Measurements from ENCODE around the gene ISL2. TPM values are rescaled to one million over a fixed set of nuclear protein-coding genes. Genes with fewer than 3 reads are reported as not detected.
"Not testable (repeated sequence)": the region's sequence is repeated elsewhere in the genome, so short reads cannot be mapped to it uniquely, and the experiment has no call there.

Gene ISL2
- total and polyA plus RNA-seq, 5 donors, result 0.05 TPM; not detected in 4

DNA sequence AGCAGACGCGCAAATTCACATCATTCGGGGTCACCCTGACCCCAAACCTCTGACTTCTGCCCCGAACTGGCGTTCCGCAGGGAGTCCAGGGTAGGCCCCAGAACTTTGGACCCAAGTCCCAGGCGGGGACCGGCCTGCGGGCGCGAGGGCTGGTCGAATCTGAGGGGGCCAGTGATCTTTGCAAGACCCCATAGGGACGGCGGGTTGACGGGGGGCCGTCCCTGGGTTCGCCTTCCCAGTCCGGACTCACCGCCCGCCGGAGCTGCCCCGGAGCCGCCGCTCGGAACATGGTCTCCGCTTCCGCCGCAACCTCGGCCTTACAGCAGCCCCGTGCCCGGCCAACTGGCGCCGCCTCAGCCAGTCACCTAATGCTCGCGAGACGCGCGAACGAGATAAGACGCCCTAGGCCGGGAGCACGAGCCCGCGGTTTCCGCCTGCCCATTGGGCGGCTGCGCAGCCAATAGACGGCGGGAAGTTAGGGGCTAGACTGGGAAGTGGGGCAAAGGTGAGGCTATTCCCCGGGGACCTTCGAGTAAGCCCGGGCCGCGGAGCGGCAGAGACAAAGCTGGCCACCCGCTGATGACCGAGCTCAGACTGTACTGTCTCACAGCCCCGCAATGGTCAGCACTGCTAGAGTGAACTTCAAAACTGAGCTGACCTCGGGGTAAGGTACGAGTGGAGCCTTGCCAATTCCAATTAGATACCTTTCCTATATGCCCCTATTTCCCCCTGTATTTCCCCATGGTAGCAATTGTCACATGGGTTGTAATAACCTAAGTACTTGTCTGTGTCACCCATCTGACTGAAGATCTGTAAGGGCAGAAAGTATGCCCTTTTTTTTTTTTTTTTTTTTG lies 25.2 kb upstream of the ISL2 start, which contains the start of gene ETFA:
ETFA (minus strand) TSS at position 370 of the 854 bp plus-strand sequence; CDS start at position 289, 81 bp downstream.
- no peaks in the 10 kb centered on the region for H3K9me3 ChIP-seq (ENCODE audit: control insufficient read depth, low read length)
- peak within 1 kb of the TSS; percentile 82 for H3K4me3 ChIP-seq (ENCODE audit: low read length)
- H3K4me1 ChIP-seq (ENCODE audit: control insufficient read depth, insufficient read depth, low read length), result peaks cover 2% of the 10 kb centered on the region
- ATAC-seq (peak; percentile 99), DNase-seq (peak; percentile 98 to 99 (median 99))
- no peaks in the 10 kb centered on the region for H3K27me3 ChIP-seq (ENCODE audit: control insufficient read depth, insufficient read depth)
- H3K27ac ChIP-seq (ENCODE audit: low read length), result peak within 1 kb of the TSS; percentile 92
- intact Hi-C loops (cut with DNase I), result no loop called here
- WGBS, result under 1% methylated on average over 60 of the region's 60 CpGs

DNA sequence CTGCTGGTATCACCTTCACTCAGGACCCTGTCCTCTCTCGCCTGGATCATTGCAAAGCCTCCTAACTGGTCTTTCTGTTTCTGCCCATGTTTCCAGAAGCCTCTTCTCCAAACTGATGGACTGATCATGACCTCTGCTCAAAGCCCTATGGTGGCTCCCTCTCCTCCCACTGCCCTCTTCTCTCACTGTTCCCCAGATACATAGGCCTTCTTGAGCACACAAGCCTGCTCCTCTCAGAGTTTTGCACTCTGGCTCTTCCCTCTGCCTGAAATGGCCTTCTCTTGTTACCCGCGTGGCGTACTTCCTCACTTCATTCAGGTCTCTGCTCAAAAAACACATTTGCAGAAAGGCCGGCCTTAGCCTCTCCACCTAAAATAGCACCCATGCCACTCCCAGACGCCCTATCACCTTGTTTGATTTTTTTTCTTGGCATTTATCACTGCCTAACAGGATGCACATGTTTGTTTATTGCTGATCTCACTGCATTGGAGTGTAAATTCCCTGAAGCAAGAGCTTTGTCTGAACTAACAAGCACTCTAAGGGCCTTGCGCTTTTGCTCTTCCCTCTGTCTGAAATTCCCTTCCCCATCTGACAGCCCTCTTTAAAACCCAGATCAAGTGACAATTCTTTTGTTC lies 23.9 kb upstream of the ISL2 start:
- no peaks in the 10 kb centered on the region for H3K27me3 ChIP-seq (ENCODE audit: control insufficient read depth, insufficient read depth)
- 69% methylated on average over 7 of the region's 7 CpGs for WGBS
- H3K4me1 ChIP-seq (ENCODE audit: control insufficient read depth, insufficient read depth, low read length), result peaks cover 2% of the 10 kb centered on the region
- H3K4me3 ChIP-seq (ENCODE audit: low read length), result no peak overlapping the region
- intact Hi-C loops (cut with DNase I), result no loop called here
- no peak overlapping the region for H3K27ac ChIP-seq (ENCODE audit: low read length)
- DNase-seq (no peak), ATAC-seq (peak in 1 of 2 donors; percentile 8)
- no peaks in the 10 kb centered on the region for H3K9me3 ChIP-seq (ENCODE audit: control insufficient read depth, low read length)

DNA sequence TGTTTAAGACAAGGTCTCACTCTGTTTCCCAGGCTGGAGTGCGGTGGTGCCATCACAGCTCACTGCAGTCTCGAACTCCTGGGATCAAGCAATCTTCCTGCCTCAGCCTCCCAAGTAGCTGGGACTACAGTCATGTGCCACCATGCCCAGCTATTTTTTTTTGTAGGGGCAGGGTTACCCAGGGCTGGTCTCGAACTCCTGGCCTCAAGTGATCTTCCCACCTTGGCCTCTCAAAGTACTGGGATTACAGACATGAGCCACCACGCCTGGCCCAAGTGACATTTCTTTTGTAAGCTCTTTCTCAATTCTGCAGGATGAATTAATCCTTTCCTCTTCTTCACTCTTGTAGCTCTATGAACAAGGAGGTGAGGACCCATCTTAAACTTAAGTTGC lies 23.4 kb upstream of the ISL2 start:
- intact Hi-C loops (cut with DNase I); H3K27ac ChIP-seq (ENCODE audit: low read length); H3K27me3 ChIP-seq (ENCODE audit: control insufficient read depth, insufficient read depth); H3K9me3 ChIP-seq (ENCODE audit: control insufficient read depth, low read length); H3K4me1 ChIP-seq (ENCODE audit: control insufficient read depth, insufficient read depth, low read length); H3K4me3 ChIP-seq (ENCODE audit: low read length); ATAC-seq; DNase-seq: not testable (repeated sequence)
- WGBS, result 91% methylated on average over 4 of the region's 4 CpGs

DNA sequence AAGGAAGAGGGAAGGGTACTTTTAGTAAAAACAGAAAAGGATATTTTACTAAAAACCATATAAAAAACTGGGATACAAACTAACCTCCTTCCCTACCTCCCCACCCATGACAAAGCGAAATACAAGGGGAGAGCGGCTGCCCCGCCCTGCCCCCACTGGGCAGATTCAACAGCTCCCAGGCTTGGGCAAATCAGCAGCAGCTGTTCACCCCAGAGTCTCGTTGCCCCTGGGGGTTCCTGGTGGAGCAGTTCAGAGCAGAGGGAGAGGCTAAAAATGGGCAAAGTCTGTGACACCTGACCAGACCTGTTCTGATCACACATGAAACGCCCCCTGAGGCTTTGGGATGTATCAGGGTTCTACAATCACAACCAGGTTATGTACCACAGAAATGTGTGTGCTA lies 22.8 kb upstream of the ISL2 start:
- H3K27me3 ChIP-seq (ENCODE audit: control insufficient read depth, insufficient read depth), result no peaks in the 10 kb centered on the region
- intact Hi-C loops (cut with DNase I), result no loop called here
- 75% methylated on average over 5 of the region's 5 CpGs for WGBS
- no peak overlapping the region for H3K27ac ChIP-seq (ENCODE audit: low read length)
- H3K9me3 ChIP-seq (ENCODE audit: control insufficient read depth, low read length), result no peaks in the 10 kb centered on the region
- H3K4me3 ChIP-seq (ENCODE audit: low read length), result no peak overlapping the region
- H3K4me1 ChIP-seq (ENCODE audit: control insufficient read depth, insufficient read depth, low read length), result peaks cover 2% of the 10 kb centered on the region
- DNase-seq (no peak), ATAC-seq (no peak)

DNA sequence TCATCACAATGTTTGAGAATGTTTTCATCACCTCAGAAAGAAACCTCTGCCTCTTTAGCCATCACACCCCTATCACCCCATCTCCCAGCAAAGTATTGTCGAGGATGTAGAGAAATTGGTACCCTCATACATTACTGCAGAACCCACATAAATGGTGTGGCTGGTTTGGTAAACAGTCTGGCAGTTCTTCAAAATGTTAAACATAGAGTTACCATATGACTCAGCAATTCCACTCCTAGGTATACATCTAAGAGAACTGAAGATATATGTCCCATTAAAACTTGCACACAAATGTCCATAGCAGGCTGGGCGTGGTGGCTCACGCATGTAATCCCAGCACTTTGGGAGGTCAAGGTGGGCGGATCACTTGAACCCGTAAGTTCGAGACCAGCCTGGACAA lies 16.6 kb upstream of the ISL2 start:
- H3K27me3 ChIP-seq (ENCODE audit: control insufficient read depth, insufficient read depth), result no peaks in the 10 kb centered on the region
- H3K4me3 ChIP-seq (ENCODE audit: low read length), result no peak overlapping the region
- no peak overlapping the region for H3K27ac ChIP-seq (ENCODE audit: low read length)
- no peaks in the 10 kb centered on the region for H3K9me3 ChIP-seq (ENCODE audit: control insufficient read depth, low read length)
- intact Hi-C loops (cut with DNase I), result no loop called here
- H3K4me1 ChIP-seq (ENCODE audit: control insufficient read depth, insufficient read depth, low read length), result no peaks in the 10 kb centered on the region
- 86% methylated on average over 6 of the region's 6 CpGs for WGBS
- ATAC-seq (no peak), DNase-seq (no peak)

DNA sequence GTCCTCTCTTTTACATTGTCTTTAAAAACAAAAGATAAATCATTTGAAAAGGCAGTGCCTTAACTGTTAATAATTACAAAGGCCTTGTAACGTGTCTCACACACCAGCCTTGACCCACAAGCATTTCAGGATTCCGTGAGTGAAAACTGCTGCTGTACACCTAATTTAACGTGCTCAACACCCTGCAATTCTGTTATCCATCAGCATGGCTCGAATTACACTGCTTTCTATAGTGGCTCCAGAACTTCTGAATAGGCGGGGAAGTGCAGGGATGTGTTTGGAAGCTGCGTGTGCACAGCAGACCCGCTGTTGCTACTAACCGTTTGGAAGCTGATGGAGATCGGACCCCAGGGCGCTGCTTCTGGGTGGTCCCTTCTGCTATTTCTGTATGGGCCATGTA lies 15.4 kb upstream of the ISL2 start:
- intact Hi-C loops (cut with DNase I), result no loop called here
- DNase-seq (no peak), ATAC-seq (no peak)
- H3K9me3 ChIP-seq (ENCODE audit: control insufficient read depth, low read length), result no peaks in the 10 kb centered on the region
- H3K4me3 ChIP-seq (ENCODE audit: low read length), result no peak overlapping the region
- H3K4me1 ChIP-seq (ENCODE audit: control insufficient read depth, insufficient read depth, low read length), result no peaks in the 10 kb centered on the region
- WGBS, result 37% methylated on average over 10 of the region's 10 CpGs
- H3K27me3 ChIP-seq (ENCODE audit: control insufficient read depth, insufficient read depth), result no peaks in the 10 kb centered on the region
- H3K27ac ChIP-seq (ENCODE audit: low read length), result no peak overlapping the region

DNA sequence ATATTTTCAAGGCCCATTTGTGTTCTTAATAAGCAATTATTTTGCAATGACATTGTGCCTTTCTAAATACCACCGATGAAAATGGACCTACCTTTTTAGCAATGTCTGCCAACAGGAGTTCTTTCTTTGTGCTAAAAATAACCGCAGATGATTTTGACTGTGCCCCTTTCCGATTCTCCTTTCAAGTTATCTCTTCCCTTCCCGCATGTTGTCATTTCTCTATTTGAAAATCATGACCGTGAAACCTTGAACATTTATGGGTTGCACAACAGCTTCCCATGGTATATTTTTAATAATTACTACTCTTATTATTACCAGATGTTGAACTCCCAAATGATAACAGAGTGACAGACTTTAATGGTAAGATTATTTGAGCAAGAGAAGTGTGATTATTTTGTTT lies 15.0 kb upstream of the ISL2 start:
- DNase-seq (no peak), ATAC-seq (no peak)
- Histone ChIP-seq H3K4me3 (ENCODE audit: low read length) (no peak overlapping the region), H3K9me3 (ENCODE audit: control insufficient read depth, low read length) (no peaks in the 10 kb centered on the region), H3K27me3 (ENCODE audit: control insufficient read depth, insufficient read depth) (no peaks in the 10 kb centered on the region), H3K4me1 (ENCODE audit: control insufficient read depth, insufficient read depth, low read length) (no peaks in the 10 kb centered on the region), H3K27ac (ENCODE audit: low read length) (no peak overlapping the region)
- WGBS, result 48% methylated on average over 5 of the region's 5 CpGs
- intact Hi-C loops (cut with DNase I), result no loop called here

DNA sequence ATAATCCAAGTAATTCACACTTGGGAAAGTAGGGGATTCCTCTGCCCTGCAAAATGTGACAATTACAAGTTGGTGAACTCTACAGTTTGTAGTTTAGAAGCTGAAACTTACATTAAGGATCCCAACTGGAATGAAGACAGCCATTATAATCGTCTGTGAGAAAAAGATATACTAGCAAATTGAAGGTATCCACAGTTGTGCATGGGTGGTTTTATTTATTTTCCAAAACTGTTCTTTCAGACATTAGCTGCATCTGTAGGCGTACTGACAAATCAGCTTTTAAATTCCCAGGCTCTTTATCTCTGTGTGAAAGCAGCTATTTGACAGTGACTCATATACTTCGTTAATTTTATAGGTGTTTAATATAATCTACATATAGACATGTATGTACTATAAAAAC lies 12.5 kb upstream of the ISL2 start:
- Histone ChIP-seq H3K4me3 (ENCODE audit: low read length) (no peak overlapping the region), H3K27me3 (ENCODE audit: control insufficient read depth, insufficient read depth) (no peaks in the 10 kb centered on the region), H3K9me3 (ENCODE audit: control insufficient read depth, low read length) (no peaks in the 10 kb centered on the region), H3K27ac (ENCODE audit: low read length) (no peak overlapping the region), H3K4me1 (ENCODE audit: control insufficient read depth, insufficient read depth, low read length) (no peaks in the 10 kb centered on the region)
- no peak for DNase-seq
- intact Hi-C loops (cut with DNase I), result no loop called here
- no peak for ATAC-seq
- WGBS, result 55% methylated on average over 3 of the region's 3 CpGs

DNA sequence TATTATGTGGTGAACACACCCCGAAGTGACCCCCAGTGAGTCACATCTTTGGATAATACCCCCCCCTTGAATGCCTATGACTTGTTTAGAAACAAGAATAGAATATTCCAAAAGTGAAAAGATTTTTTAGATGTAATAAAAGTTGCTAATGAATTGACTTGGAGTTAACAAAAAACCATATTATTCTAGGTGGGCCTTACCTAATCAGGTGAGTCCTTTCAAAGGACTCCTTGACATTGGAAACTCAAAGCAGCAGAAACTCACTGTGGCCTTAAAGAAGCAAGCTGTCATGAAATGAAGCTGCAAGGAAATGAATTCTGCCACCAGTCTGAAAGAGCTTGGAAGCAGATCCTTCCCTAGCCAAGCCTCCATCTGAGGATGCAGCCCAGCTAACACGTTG lies 10.9 kb upstream of the ISL2 start:
- Histone ChIP-seq H3K4me3 (ENCODE audit: low read length) (no peak overlapping the region), H3K27me3 (ENCODE audit: control insufficient read depth, insufficient read depth) (no peaks in the 10 kb centered on the region), H3K27ac (ENCODE audit: low read length) (no peak overlapping the region), H3K4me1 (ENCODE audit: control insufficient read depth, insufficient read depth, low read length) (no peaks in the 10 kb centered on the region), H3K9me3 (ENCODE audit: control insufficient read depth, low read length) (no peaks in the 10 kb centered on the region)
- 70% methylated on average over 2 of the region's 2 CpGs for WGBS
- DNase-seq (no peak), ATAC-seq (no peak)
- intact Hi-C loops (cut with DNase I), result loop anchor here in 1 of 4 donors (5.0 kb wide), 1 partner anchor 138 kb away; no protein-coding TSS in a partner anchor

DNA sequence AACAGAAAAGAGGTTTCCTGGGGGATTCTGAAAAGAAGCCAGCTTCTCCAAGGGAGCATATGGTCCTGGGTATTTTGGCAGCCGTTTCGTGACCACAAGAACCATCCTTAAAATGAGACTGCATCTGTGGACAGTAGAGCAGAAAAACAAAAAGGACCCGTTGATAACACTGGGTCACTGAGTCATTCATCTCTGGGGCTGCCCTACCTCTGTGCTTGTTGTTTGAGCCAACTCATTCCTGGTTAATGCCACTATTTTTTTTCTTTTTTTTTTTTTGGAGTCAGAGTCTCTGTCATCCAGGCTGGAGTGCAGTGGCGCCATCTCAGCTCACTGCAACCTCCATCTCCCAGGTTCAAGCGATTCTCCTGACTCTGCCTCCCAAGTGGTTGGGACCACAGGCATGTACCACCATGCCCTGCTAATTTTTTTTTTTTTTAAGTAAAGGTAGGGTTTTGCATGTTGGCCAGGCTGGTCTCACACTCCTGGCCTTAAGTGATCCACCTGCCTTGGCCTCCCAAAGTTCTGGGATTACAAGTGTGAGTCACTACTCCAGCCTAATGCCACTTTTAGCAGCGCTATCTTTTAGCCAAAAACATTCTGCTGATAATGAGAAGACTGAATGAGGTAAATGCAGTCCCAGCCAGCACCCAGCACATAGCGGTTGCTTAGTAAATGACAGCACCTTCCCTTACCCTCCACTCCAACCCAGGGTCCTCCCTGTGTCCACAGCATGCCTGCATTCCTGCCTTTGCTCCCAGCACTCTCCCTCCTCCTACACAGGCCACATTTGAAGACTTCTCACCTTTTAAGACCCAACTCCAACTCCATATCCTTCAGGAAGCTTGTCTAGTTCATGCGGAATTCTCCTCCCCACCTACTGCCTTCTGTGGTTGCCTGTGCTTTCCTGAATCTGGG lies 9.1 kb upstream of the ISL2 start:
- DNase-seq, result no peak
- Histone ChIP-seq H3K27me3 (ENCODE audit: control insufficient read depth, insufficient read depth) (no peaks in the 10 kb centered on the region), H3K4me1 (ENCODE audit: control insufficient read depth, insufficient read depth, low read length) (no peaks in the 10 kb centered on the region), H3K4me3 (ENCODE audit: low read length) (no peak overlapping the region), H3K27ac (ENCODE audit: low read length) (no peak overlapping the region), H3K9me3 (ENCODE audit: control insufficient read depth, low read length) (no peaks in the 10 kb centered on the region)
- peak; percentile 68 to 69 for ATAC-seq
- intact Hi-C loops (cut with DNase I), result loop anchor here in 1 of 4 donors (5.0 kb wide), 1 partner anchor 140 kb away; no protein-coding TSS in a partner anchor
- WGBS, result 71% methylated on average over 8 of the region's 8 CpGs

Measured in right cardiac atrium (tissue), 5 donors.